K562 (cell line): ENCODE results near the gene SRGAP3.

Experiments
- CBFB ChIP-seq: sonication (generic); formaldehyde crosslinking; IDR thresholded peaks from 2 replicates; pipeline ENCODE4 v1.4.0; 2020; ENCODE audit warnings: mild to moderate bottlenecking, missing genetic modification reagents
- ELF2 ChIP-seq: fragments of 250-450 bp; sonication (Bioruptor Pico); IDR thresholded peaks from 2 replicates; pipeline ENCODE4 v1.5.0; 2021; ENCODE audit warnings: mild to moderate bottlenecking
- OTX1 ChIP-seq: fragments of 450-650 bp; formaldehyde crosslinking; IDR thresholded peaks from 2 replicates; pipeline ENCODE4 v1.4.0; 2022; ENCODE audit warnings: mild to moderate bottlenecking
- SMC3 ChIP-seq: conservative IDR thresholded peaks from 2 replicates; pipeline ENCODE4 v1.6.1; 2011; ENCODE audit warnings: low read depth, low read length, improper control_type of control experiment; ENCODE audit not compliant: insufficient read depth
- ZKSCAN3 ChIP-seq: fragments of 250-450 bp; sonication (Bioruptor Pico); IDR thresholded peaks from 2 replicates; pipeline ENCODE4 v1.4.0; 2020
- ZNF324 ChIP-seq: fragments of 250-450 bp; sonication (Bioruptor Pico); IDR thresholded peaks from 2 replicates; pipeline ENCODE4 v1.4.0; 2020; ENCODE audit warnings: mild to moderate bottlenecking
- TF ChIP-seq, protein P1 (sequence below): fragments of 450-650 bp; formaldehyde crosslinking; IDR thresholded peaks from 2 replicates; pipeline ENCODE4 v1.4.0; 2020; ENCODE audit warnings: mild to moderate bottlenecking, mixed read lengths
- TF ChIP-seq, protein P2 (sequence below): fragments of 200-600 bp; sonication (generic); IDR thresholded peaks from one replicate; pipeline ENCODE4 v1.6.1; 2012; ENCODE audit warnings: mild to moderate bottlenecking, low read depth, low read length, inconsistent platforms
- TF ChIP-seq, protein P3 (sequence below), 3 experiments: fragments of 200-800 bp in 1 of 3; fragments of 250-450 bp in 1 of 3; fragments of 450-650 bp in 1 of 3; sonication (Bioruptor Pico) in 1 of 3; sonication (Bioruptor generic) in 1 of 3; formaldehyde crosslinking in 1 of 3; IDR thresholded peaks; 2 replicates each; pipeline versions ENCODE4 v1.6.1 to v1.8.0; 2016 to 2022; ENCODE audit warnings: mild to moderate bottlenecking in 2 of 3, missing genetic modification characterization in 2 of 3, missing compliant biosample characterization in 1 of 3, moderate library complexity in 1 of 3

DNA sequence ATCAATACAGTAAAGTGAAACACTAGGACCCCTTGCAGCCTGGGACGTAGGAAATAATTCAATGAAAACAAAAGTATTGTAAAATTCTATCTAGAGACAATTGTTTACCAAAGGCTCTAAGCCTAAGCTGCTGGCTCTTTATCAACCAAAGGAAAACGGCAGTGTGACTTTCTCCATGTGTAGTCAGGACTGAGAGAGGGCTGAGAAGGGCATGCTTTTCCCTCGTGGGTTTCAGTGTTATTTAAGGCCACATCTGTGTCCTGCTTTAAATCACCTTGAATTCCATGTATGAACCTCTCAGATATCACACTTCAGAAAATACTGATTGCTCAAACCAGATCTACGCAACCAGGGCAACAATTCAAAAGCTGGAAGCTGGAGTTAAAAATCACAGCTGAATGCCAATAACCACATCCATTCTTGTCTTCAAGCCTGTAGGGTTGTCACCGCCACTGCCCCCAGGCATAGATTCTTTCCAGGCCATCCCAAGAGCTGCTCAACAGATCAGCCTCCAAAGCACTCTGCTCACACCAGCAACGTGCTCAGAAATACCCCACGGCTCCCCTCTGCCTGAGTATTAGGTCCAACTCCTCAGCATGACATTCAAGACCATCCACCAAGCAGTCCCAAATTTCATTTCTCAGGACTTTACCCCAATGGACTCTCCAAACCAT, 124.0 kb downstream of the SRGAP3 start:
- TF ChIP-seq ZNF324 (CRISPR knock-in tag) (no peak), OTX1 (CRISPR knock-in tag) (no peak), ZKSCAN3 (CRISPR knock-in tag) (no peak), CBFB (CRISPR knock-in tag) (no peak), ELF2 (CRISPR knock-in tag) (no peak), SMC3 (no peak)
- TF ChIP-seq, protein P1, sequence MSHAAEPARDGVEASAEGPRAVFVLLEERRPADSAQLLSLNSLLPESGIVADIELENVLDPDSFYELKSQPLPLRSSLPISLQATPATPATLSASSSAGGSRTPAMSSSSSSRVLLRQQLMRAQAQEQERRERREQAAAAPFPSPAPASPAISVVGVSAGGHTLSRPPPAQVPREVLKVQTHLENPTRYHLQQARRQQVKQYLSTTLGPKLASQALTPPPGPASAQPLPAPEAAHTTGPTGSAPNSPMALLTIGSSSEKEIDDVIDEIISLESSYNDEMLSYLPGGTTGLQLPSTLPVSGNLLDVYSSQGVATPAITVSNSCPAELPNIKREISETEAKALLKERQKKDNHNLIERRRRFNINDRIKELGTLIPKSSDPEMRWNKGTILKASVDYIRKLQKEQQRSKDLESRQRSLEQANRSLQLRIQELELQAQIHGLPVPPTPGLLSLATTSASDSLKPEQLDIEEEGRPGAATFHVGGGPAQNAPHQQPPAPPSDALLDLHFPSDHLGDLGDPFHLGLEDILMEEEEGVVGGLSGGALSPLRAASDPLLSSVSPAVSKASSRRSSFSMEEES, result no peak
- TF ChIP-seq, protein P2, sequence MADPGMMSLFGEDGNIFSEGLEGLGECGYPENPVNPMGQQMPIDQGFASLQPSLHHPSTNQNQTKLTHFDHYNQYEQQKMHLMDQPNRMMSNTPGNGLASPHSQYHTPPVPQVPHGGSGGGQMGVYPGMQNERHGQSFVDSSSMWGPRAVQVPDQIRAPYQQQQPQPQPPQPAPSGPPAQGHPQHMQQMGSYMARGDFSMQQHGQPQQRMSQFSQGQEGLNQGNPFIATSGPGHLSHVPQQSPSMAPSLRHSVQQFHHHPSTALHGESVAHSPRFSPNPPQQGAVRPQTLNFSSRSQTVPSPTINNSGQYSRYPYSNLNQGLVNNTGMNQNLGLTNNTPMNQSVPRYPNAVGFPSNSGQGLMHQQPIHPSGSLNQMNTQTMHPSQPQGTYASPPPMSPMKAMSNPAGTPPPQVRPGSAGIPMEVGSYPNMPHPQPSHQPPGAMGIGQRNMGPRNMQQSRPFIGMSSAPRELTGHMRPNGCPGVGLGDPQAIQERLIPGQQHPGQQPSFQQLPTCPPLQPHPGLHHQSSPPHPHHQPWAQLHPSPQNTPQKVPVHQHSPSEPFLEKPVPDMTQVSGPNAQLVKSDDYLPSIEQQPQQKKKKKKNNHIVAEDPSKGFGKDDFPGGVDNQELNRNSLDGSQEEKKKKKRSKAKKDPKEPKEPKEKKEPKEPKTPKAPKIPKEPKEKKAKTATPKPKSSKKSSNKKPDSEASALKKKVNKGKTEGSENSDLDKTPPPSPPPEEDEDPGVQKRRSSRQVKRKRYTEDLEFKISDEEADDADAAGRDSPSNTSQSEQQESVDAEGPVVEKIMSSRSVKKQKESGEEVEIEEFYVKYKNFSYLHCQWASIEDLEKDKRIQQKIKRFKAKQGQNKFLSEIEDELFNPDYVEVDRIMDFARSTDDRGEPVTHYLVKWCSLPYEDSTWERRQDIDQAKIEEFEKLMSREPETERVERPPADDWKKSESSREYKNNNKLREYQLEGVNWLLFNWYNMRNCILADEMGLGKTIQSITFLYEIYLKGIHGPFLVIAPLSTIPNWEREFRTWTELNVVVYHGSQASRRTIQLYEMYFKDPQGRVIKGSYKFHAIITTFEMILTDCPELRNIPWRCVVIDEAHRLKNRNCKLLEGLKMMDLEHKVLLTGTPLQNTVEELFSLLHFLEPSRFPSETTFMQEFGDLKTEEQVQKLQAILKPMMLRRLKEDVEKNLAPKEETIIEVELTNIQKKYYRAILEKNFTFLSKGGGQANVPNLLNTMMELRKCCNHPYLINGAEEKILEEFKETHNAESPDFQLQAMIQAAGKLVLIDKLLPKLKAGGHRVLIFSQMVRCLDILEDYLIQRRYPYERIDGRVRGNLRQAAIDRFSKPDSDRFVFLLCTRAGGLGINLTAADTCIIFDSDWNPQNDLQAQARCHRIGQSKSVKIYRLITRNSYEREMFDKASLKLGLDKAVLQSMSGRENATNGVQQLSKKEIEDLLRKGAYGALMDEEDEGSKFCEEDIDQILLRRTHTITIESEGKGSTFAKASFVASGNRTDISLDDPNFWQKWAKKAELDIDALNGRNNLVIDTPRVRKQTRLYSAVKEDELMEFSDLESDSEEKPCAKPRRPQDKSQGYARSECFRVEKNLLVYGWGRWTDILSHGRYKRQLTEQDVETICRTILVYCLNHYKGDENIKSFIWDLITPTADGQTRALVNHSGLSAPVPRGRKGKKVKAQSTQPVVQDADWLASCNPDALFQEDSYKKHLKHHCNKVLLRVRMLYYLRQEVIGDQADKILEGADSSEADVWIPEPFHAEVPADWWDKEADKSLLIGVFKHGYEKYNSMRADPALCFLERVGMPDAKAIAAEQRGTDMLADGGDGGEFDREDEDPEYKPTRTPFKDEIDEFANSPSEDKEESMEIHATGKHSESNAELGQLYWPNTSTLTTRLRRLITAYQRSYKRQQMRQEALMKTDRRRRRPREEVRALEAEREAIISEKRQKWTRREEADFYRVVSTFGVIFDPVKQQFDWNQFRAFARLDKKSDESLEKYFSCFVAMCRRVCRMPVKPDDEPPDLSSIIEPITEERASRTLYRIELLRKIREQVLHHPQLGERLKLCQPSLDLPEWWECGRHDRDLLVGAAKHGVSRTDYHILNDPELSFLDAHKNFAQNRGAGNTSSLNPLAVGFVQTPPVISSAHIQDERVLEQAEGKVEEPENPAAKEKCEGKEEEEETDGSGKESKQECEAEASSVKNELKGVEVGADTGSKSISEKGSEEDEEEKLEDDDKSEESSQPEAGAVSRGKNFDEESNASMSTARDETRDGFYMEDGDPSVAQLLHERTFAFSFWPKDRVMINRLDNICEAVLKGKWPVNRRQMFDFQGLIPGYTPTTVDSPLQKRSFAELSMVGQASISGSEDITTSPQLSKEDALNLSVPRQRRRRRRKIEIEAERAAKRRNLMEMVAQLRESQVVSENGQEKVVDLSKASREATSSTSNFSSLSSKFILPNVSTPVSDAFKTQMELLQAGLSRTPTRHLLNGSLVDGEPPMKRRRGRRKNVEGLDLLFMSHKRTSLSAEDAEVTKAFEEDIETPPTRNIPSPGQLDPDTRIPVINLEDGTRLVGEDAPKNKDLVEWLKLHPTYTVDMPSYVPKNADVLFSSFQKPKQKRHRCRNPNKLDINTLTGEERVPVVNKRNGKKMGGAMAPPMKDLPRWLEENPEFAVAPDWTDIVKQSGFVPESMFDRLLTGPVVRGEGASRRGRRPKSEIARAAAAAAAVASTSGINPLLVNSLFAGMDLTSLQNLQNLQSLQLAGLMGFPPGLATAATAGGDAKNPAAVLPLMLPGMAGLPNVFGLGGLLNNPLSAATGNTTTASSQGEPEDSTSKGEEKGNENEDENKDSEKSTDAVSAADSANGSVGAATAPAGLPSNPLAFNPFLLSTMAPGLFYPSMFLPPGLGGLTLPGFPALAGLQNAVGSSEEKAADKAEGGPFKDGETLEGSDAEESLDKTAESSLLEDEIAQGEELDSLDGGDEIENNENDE, result no peak
- TF ChIP-seq, protein P3, sequence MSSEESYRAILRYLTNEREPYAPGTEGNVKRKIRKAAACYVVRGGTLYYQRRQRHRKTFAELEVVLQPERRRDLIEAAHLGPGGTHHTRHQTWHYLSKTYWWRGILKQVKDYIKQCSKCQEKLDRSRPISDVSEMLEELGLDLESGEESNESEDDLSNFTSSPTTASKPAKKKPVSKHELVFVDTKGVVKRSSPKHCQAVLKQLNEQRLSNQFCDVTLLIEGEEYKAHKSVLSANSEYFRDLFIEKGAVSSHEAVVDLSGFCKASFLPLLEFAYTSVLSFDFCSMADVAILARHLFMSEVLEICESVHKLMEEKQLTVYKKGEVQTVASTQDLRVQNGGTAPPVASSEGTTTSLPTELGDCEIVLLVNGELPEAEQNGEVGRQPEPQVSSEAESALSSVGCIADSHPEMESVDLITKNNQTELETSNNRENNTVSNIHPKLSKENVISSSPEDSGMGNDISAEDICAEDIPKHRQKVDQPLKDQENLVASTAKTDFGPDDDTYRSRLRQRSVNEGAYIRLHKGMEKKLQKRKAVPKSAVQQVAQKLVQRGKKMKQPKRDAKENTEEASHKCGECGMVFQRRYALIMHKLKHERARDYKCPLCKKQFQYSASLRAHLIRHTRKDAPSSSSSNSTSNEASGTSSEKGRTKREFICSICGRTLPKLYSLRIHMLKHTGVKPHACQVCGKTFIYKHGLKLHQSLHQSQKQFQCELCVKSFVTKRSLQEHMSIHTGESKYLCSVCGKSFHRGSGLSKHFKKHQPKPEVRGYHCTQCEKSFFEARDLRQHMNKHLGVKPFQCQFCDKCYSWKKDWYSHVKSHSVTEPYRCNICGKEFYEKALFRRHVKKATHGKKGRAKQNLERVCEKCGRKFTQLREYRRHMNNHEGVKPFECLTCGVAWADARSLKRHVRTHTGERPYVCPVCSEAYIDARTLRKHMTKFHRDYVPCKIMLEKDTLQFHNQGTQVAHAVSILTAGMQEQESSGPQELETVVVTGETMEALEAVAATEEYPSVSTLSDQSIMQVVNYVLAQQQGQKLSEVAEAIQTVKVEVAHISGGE (CRISPR knock-in tag; IDR thresholded peaks at IDR 0.05), result no peak
